Stimulated activated CD8-positive, alpha-beta memory T cell treated with anti-CD3 and anti-CD28 coated beads, Interleukin-2, amount 100 ng/mL, for 1 hour (primary cell): ENCODE data around the gene SEMA4A.
"Not testable (repeated sequence)": the region's sequence is repeated elsewhere in the genome, so short reads cannot be mapped to it uniquely, and the experiment has no call there.

Experiments used
- DNase-seq, 2 donors: peaks; one replicate each; pipeline ENCODE4 v3.0.0-alpha.2; 2020; ENCODE audit warnings: low read depth in 2 of 2

The SEMA4A gene

GRCh38 chr1:156153362-156153761 is at the start of gene SEMA4A:
Gene SEMA4A (plus strand): TSS chr1:156153585. CDS start chr1:156154579, 994 bp downstream.
- DNase-seq: no peak

GRCh38 chr1:156104065-156104810 is 49.1 kb upstream of the SEMA4A start:
- no peak for DNase-seq

GRCh38 chr1:156104861-156105832 is 48.2 kb upstream of the SEMA4A start:
- DNase-seq: no peak

- no peak for DNase-seq
Observed at GRCh38 chr1:156106624-156107488, 46.5 kb upstream of the SEMA4A start.

- no peak for DNase-seq
Observed at GRCh38 chr1:156108057-156108456, 45.3 kb upstream of the SEMA4A start.

GRCh38 chr1:156108664-156109241 is 44.6 kb upstream of the SEMA4A start:
- no peak for DNase-seq

- DNase-seq: no peak
Observed at GRCh38 chr1:156110252-156110651, 43.1 kb upstream of the SEMA4A start.

- no peak for DNase-seq
Observed at GRCh38 chr1:156111355-156111962, 41.9 kb upstream of the SEMA4A start.

- no peak for DNase-seq
Observed at GRCh38 chr1:156112276-156113137, 40.9 kb upstream of the SEMA4A start.

GRCh38 chr1:156113282-156113950 is 40.0 kb upstream of the SEMA4A start:
- no peak for DNase-seq

GRCh38 chr1:156114101-156114918 is 39.1 kb upstream of the SEMA4A start, which contains the start of gene LMNA:
Gene LMNA (plus strand): TSS chr1:156114711. CDS start chr1:156114919, 208 bp downstream.
- DNase-seq: peak; percentile 55 to 71

GRCh38 chr1:156114919-156115513 is 38.4 kb upstream of the SEMA4A start:
- no peak for DNase-seq

GRCh38 chr1:156115514-156116374 is 37.6 kb upstream of the SEMA4A start:
- DNase-seq: no peak

- not testable (repeated sequence) for DNase-seq
Observed at GRCh38 chr1:156116731-156117130, 36.7 kb upstream of the SEMA4A start.

- no peak for DNase-seq
Observed at GRCh38 chr1:156117414-156118176, 35.8 kb upstream of the SEMA4A start.

GRCh38 chr1:156118177-156118868 is 35.1 kb upstream of the SEMA4A start:
- no peak for DNase-seq
